GM19467 (cell line): ENCODE data around the gene MYLIP.
A peak's percentile ranks its signal among the peaks of the same experiment; 100 is the strongest.

Experiments
- ATAC-seq: cut with Tn5 transposase; IDR thresholded peaks from one replicate; pipeline ENCODE4 v1.9.1; 2021; ENCODE audit warnings: mild to moderate bottlenecking, moderate library complexity; ENCODE audit not compliant: unreplicated experiment

Gene MYLIP

GRCh38 chr6:16128759-16129622 is at the start of gene MYLIP:
TSS of gene MYLIP (plus strand) at chr6:16129086. CDS start at chr6:16129323, 237 bp downstream.
- peak; percentile 71 for ATAC-seq

GRCh38 chr6:16079354-16079753 is 49.5 kb upstream of the MYLIP start:
- no peak for ATAC-seq

GRCh38 chr6:16080204-16080603 is 48.7 kb upstream of the MYLIP start:
- no peak for ATAC-seq

- ATAC-seq, result no peak
These were observed 47.6 kb upstream of the MYLIP start for GRCh38 chr6:16081326-16081725.

GRCh38 chr6:16082361-16082760 is 46.5 kb upstream of the MYLIP start:
- ATAC-seq, result no peak

- no peak for ATAC-seq
These were observed 41.9 kb upstream of the MYLIP start for GRCh38 chr6:16086965-16087364.

GRCh38 chr6:16087386-16087785 is 41.5 kb upstream of the MYLIP start:
- no peak for ATAC-seq

GRCh38 chr6:16088409-16088808 is 40.5 kb upstream of the MYLIP start:
- no peak for ATAC-seq

GRCh38 chr6:16089232-16090062 is 39.4 kb upstream of the MYLIP start:
- no peak for ATAC-seq

GRCh38 chr6:16090452-16090851 is 38.4 kb upstream of the MYLIP start:
- no peak for ATAC-seq

GRCh38 chr6:16090920-16091319 is 38.0 kb upstream of the MYLIP start:
- no peak for ATAC-seq

GRCh38 chr6:16092140-16092539 is 36.7 kb upstream of the MYLIP start:
- no peak for ATAC-seq

- ATAC-seq, result no peak
These were observed 35.9 kb upstream of the MYLIP start for GRCh38 chr6:16092990-16093389.

GRCh38 chr6:16095180-16095579 is 33.7 kb upstream of the MYLIP start:
- no peak for ATAC-seq

- ATAC-seq, result no peak
These were observed 31.3 kb upstream of the MYLIP start for GRCh38 chr6:16097382-16098171.

GRCh38 chr6:16098211-16098610 is 30.7 kb upstream of the MYLIP start:
- no peak for ATAC-seq

GRCh38 chr6:16102208-16102607 is 26.7 kb upstream of the MYLIP start:
- no peak for ATAC-seq

- ATAC-seq, result no peak
These were observed 25.2 kb upstream of the MYLIP start for GRCh38 chr6:16103722-16104121.

GRCh38 chr6:16104624-16105433 is 24.1 kb upstream of the MYLIP start:
- ATAC-seq, result no peak

GRCh38 chr6:16105854-16106253 is 23.0 kb upstream of the MYLIP start:
- no peak for ATAC-seq
